PC-3 (cell line): ENCODE measurements around the gene C20orf96. TPM values are rescaled to one million over a fixed set of nuclear protein-coding genes. Genes with fewer than 3 reads are reported as not detected.

ENCODE experiments used
- ATAC-seq: fragments of 200-7000 bp; cut with Tn5 transposase; 2 replicates; pipeline ENCODE4 v1.9.1; 2020; ENCODE audit warnings: mild to moderate bottlenecking, moderate library complexity
- BruUV-seq: library from RNA; stranded (reverse); fragments of 400-500 nt; replicated peaks from 2 replicates; lab custom pipeline; 2021; lab: Mats Ljungman, UMichigan
- CTCF ChIA-PET: fragments of 300-600 bp; sonication (Branson Sonifier 250); formaldehyde crosslinking; loops from one replicate; lab custom pipeline; 2022; ENCODE audit warnings: antibody characterized with exemption; lab: Charles Lee
- POLR2A ChIA-PET: fragments of 300-600 bp; sonication (Branson Sonifier 250); formaldehyde crosslinking; loops from one replicate; lab custom pipeline; 2022; ENCODE audit warnings: antibody characterized with exemption; ENCODE audit not compliant: unreplicated experiment; lab: Charles Lee
- DNase-seq: peaks from one replicate; pipeline ENCODE4 v3.0.0-alpha.2; 2015
- H2AFZ ChIP-seq: fragments of 300-600 bp; sonication (generic); 2 replicates; pipeline ENCODE4 v1.6.0; 2016; ENCODE audit warnings: antibody characterized with exemption, low read length
- H3F3A ChIP-seq: fragments of 300-600 bp; sonication (generic); one replicate; pipeline ENCODE4 v1.6.0; 2017; ENCODE audit warnings: antibody characterized with exemption, low read length, control low read depth, mild to moderate bottlenecking; ENCODE audit not compliant: unreplicated experiment
- H3K27ac ChIP-seq: fragments of 300-600 bp; sonication (generic); 2 replicates; pipeline ENCODE4 v1.5.1; 2016; ENCODE audit warnings: mild to moderate bottlenecking, low read length
- H3K27me3 ChIP-seq: fragments of 300-600 bp; sonication (generic); 2 replicates; pipeline ENCODE4 v1.6.1; 2016; ENCODE audit warnings: low read length, mixed read lengths
- H3K36me3 ChIP-seq: fragments of 300-600 bp; sonication (generic); 2 replicates; pipeline ENCODE4 v1.6.1; 2016; ENCODE audit warnings: low read depth, mixed run types, low read length, mixed read lengths
- H3K4me1 ChIP-seq: fragments of 300-600 bp; sonication (generic); 2 replicates; pipeline ENCODE4 v1.5.1; 2016; ENCODE audit warnings: low read length; ENCODE audit not compliant: insufficient read depth
- H3K4me2 ChIP-seq: fragments of 300-600 bp; sonication (generic); 2 replicates; pipeline ENCODE4 v1.6.0; 2016; ENCODE audit warnings: low read length
- H3K4me3 ChIP-seq: fragments of 300-600 bp; sonication (generic); 2 replicates; pipeline ENCODE4 v1.5.1; 2016; ENCODE audit warnings: mild to moderate bottlenecking, low read length, mixed read lengths
- H3K79me2 ChIP-seq: fragments of 300-600 bp; sonication (generic); 2 replicates; pipeline ENCODE4 v1.6.1; 2017; ENCODE audit warnings: low read length, mixed read lengths
- H3K9ac ChIP-seq: fragments of 300-600 bp; sonication (generic); 2 replicates; pipeline ENCODE4 v1.6.0; 2016; ENCODE audit warnings: mild to moderate bottlenecking, low read length
- H3K9me2 ChIP-seq: fragments of 300-600 bp; sonication (generic); replicated peaks from 2 replicates; pipeline ENCODE4 v1.6.1; 2016; ENCODE audit warnings: mixed run types, low read length, mixed read lengths
- H3K9me3 ChIP-seq: fragments of 300-600 bp; sonication (generic); 2 replicates; pipeline ENCODE4 v1.6.1; 2016; ENCODE audit warnings: low read length, mixed read lengths
- H4K20me1 ChIP-seq: fragments of 300-600 bp; sonication (generic); 2 replicates; pipeline ENCODE4 v1.6.1; 2016; ENCODE audit warnings: low read length, mixed read lengths
- EZH2 ChIP-seq: fragments of 300-600 bp; sonication (generic); IDR thresholded peaks from one replicate; pipeline ENCODE4 v1.6.1; 2017; ENCODE audit warnings: antibody characterized with exemption, mild to moderate bottlenecking, low read length; ENCODE audit not compliant: unreplicated experiment
- EZH2phosphoT487 ChIP-seq: fragments of 300-600 bp; sonication (generic); IDR thresholded peaks from 2 replicates; pipeline ENCODE4 v1.6.1; 2018; ENCODE audit warnings: mild to moderate bottlenecking, antibody characterized with exemption, low read length, borderline replicate concordance
- intact Hi-C: fragments of 100-400 bp; cut with micrococcal nuclease; formaldehyde crosslinking; loops from 2 replicates; pipeline ENCODE4 v1.9.0; 2023
- total RNA-seq: library from RNA; depleted of rRNA; stranded (reverse); fragments of >200 nt; gene quantifications from 2 replicates; pipeline ENCODE4 v1.2.3, GENCODE V29; 2014
- TF ChIP-seq, protein P1 (sequence below): fragments of 300-600 bp; sonication (generic); conservative IDR thresholded peaks from 2 replicates; pipeline ENCODE4 v1.5.1; 2017; ENCODE audit warnings: antibody characterized with exemption, low read depth, mild to moderate bottlenecking, low read length

The C20orf96 gene
- total RNA-seq, 1 experiment from 2014 or later = 3.4 TPM

DNA sequence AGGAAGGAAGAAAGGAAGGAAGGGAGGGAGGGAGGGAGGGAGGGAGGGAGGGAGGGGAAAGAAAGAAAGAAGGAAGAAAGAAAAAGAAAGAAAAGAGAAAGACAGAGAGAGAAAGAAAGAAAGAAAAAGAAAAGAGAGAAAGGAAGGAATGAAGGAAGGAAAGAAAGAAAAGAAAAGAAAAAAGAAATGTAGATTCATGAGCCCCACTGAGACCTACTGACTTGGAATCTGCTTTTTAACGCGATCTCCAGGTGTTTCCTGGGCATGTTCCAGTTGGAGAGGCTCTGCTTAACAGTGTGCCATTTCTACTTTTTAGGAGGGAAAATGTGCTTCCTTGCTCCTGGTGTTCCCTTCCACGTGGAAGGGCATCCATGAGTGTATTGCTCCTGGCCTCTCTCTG is 16.7 kb downstream of the C20orf96 start:
- Histone ChIP-seq H3K79me2 (no peaks in the 10 kb centered on the region), H3K9ac (no peak overlapping the region), H3K9me2 (no peaks in the 10 kb centered on the region), H2AFZ (no peak overlapping the region), H4K20me1 (no peaks in the 10 kb centered on the region), H3K36me3 (peaks cover 12% of the 10 kb centered on the region), H3K27me3 (no peaks in the 10 kb centered on the region), H3K4me3 (no peak overlapping the region), H3F3A (no peaks in the 10 kb centered on the region), H3K27ac (no peak overlapping the region), H3K9me3 (no peaks in the 10 kb centered on the region), H3K4me2 (no peak overlapping the region), H3K4me1 (no peaks in the 10 kb centered on the region)
- ChIA-PET POLR2A (no interaction called here), CTCF (no interaction called here)
- ATAC-seq (no peak), DNase-seq (no peak)
- TF ChIP-seq EZH2 (no peak), EZH2phosphoT487 (no peak)
- TF ChIP-seq, protein P1, sequence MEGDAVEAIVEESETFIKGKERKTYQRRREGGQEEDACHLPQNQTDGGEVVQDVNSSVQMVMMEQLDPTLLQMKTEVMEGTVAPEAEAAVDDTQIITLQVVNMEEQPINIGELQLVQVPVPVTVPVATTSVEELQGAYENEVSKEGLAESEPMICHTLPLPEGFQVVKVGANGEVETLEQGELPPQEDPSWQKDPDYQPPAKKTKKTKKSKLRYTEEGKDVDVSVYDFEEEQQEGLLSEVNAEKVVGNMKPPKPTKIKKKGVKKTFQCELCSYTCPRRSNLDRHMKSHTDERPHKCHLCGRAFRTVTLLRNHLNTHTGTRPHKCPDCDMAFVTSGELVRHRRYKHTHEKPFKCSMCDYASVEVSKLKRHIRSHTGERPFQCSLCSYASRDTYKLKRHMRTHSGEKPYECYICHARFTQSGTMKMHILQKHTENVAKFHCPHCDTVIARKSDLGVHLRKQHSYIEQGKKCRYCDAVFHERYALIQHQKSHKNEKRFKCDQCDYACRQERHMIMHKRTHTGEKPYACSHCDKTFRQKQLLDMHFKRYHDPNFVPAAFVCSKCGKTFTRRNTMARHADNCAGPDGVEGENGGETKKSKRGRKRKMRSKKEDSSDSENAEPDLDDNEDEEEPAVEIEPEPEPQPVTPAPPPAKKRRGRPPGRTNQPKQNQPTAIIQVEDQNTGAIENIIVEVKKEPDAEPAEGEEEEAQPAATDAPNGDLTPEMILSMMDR = no peak
- no TSS peak for BruUV-seq
- intact Hi-C loops = no loop called here

DNA sequence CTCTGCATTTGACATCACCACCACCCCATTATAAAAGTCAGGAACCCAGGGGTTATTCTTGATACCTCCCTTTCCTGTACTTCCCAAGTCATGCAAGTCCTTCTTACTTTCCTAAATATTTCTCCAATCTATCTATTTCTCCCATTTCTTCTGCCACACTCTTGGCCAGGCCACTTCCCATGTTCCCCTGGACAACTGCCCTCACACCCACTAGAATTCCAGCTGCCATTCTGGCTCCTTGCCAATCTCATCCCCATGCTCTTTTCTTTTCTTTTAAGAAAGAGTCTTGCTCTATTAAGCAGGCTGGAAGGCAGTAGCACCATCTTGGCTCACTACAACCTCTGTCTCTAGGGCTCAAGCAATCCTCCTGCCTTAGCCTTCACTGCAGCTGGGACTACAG is 17.8 kb downstream of the C20orf96 start:
- H3K4me3 ChIP-seq = no peak overlapping the region
- no TSS peak for BruUV-seq
- CTCF ChIA-PET = no interaction called here
- H3K9me2 ChIP-seq = no peaks in the 10 kb centered on the region
- no peaks in the 10 kb centered on the region for H3K27me3 ChIP-seq
- no peak overlapping the region for H3K4me2 ChIP-seq
- no peaks in the 10 kb centered on the region for H3F3A ChIP-seq
- intact Hi-C loops = no loop called here
- ATAC-seq (no peak), DNase-seq (no peak)
- H3K36me3 ChIP-seq = peaks cover 9% of the 10 kb centered on the region
- H3K79me2 ChIP-seq = no peaks in the 10 kb centered on the region
- H3K9me3 ChIP-seq = no peaks in the 10 kb centered on the region
- H3K4me1 ChIP-seq = no peaks in the 10 kb centered on the region
- H4K20me1 ChIP-seq = no peaks in the 10 kb centered on the region
- POLR2A ChIA-PET = no interaction called here
- H3K27ac ChIP-seq = no peak overlapping the region
- TF ChIP-seq, protein P1 = no peak
- TF ChIP-seq EZH2phosphoT487 = no peak
- TF ChIP-seq EZH2 = no peak
- H2AFZ ChIP-seq = no peak overlapping the region
- no peak overlapping the region for H3K9ac ChIP-seq

DNA sequence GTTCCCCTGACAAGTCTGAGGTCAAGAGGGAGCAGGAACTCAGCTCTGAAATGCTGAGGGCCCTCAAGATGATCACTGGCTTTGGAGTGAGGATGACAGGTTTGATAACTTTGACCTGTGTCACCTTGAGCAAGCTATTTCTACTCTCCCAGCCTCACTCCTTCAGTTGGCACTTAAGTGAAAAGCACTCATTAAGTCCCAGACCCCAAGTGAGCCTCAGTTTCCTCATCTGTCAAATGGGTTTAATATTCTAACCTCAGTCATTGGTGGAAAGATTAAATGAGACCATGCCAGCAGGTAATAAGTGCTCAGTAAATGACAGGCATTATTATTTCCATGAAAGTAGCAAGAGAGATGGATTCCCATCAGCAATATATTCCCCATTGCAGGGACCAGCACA is 19.0 kb downstream of the C20orf96 start:
- ATAC-seq = no peak
- Histone ChIP-seq H3K4me2 (no peak overlapping the region), H2AFZ (no peak overlapping the region), H3K27me3 (no peaks in the 10 kb centered on the region), H3K9ac (no peak overlapping the region), H3K4me1 (peaks cover 3% of the 10 kb centered on the region), H3K36me3 (peaks cover 7% of the 10 kb centered on the region), H3K79me2 (no peaks in the 10 kb centered on the region), H3K4me3 (no peak overlapping the region), H3F3A (no peaks in the 10 kb centered on the region), H3K9me2 (no peaks in the 10 kb centered on the region), H3K27ac (no peak overlapping the region), H4K20me1 (no peaks in the 10 kb centered on the region), H3K9me3 (no peaks in the 10 kb centered on the region)
- ChIA-PET CTCF (no interaction called here), POLR2A (no interaction called here)
- no TSS peak for BruUV-seq
- DNase-seq = no peak
- TF ChIP-seq EZH2phosphoT487 (no peak), EZH2 (no peak)
- TF ChIP-seq, protein P1 = no peak
- intact Hi-C loops = no loop called here
